ENCODE results near the gene NGF.
"Not testable (repeated sequence)": the region's sequence is repeated elsewhere in the genome, so short reads cannot be mapped to it uniquely, and the experiment has no call there.

NGF gene

DNA sequence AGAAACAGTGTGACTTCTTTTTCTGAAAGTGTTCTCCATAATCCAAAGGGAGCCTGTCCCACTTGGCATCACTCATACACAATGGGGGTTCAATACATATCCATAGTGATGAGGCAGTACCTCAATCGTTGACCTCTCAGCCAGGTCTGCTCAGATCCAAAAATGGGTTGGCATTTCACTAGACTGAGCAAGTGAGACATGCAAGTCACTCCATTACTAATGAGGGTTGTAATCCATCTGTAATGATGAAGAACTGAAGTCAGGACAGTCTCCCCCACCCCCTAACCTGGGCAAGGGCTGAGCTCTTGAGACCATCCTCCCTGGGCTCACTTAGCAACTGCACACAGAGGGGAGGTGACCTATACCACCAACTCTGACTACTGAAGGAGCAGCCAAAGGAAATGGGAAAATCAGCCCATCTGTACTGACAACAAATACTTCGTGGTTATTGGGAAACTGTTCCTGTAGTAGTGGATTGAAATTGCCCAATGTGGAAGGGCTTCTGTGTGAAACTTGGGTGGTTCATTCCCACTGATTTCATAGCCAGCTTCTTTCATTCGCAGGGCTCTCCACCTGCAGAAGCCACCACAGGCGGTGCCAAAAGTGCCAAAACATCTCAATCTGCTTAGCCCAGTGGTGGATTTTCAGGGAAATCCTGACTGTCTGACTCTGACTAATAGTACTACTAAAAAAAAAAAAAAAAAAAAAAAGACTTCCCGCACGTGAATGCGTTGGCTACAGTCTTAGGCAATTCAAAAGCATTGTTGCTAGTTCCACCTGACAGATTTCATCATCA lies 5.0 kb downstream of the NGF start:
- no peak for DNase-seq

DNA sequence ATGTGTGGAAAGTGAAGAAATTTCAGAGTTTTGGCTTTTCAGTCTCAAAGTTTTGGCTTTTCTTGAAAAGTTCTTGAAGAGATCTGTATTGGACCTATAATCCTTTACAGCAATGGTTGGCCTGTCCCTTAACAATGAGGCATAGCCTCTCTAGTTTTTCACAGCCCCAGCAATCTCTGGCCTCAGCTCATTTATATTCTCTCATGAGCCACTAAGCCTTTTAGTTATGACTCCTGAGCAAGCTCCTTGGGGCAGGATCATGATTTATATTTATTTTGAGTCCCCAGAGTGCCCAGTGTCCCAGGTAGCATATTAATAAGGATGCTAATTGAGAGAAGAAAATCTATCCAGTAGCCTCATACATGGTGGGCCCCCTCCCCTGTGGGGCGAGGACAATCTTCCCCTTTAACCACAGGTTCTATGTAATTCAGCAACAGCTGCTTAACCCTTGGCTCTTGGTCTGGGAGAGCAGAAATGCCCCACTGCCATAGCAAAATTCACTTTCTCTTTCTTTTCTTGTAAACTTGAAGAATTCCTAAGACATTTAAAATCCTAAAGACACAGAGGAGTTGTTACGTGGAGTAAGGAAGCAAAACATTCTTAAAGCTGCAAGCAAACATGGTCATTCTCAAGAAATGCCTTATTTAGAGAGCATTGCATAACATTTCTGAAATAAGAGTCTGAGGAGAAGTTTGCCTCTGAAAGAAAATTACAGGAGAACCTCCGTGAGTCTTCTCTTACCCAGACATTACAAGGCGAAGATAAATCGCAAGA lies 6.3 kb downstream of the NGF start:
- DNase-seq: no peak

DNA sequence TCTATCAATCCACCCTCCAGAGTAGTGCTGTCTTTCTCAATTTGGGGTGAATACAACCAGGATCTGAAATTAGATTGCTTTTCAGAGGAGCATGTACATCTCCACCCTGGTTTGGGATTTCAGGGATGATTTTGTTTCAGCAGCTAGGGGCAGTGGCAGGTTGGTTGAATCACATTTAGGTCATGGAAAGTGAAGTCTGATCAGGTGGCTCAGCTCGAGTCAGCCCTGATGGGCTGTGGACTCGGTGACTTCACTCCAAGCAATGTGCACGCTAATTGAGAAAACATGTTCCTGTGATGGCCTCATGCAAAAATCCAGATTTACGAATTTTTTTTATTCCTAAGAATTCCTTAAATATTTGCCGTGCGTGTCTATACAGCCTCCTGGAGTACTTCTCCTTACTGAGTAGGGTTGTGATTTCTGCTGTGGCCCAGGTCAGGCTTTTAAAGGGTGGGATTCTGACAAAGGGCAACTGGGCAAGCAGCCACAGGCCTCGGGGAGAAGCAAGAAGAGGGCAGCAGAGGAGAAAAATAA lies 7.5 kb downstream of the NGF start:
- no peak for DNase-seq

DNA sequence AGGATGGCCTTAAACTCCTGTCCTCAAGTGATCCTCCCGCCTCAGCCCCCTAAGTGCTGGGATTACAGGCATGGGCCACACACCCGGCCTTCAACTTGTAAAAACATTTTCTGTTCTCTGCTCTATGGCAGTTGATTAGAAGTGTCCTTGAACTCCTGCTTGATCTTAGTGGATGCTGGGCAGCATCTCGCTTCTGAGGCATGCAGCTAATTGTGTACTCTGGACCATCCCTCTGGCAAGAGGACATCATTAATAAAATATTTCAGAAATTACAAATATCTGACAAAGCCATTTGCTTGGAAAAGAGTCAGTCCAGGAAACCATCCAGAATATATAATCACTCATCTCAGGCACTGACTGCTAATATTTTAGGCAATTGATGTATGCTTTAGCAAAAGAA lies 8.1 kb downstream of the NGF start:
- DNase-seq: no peak

DNA sequence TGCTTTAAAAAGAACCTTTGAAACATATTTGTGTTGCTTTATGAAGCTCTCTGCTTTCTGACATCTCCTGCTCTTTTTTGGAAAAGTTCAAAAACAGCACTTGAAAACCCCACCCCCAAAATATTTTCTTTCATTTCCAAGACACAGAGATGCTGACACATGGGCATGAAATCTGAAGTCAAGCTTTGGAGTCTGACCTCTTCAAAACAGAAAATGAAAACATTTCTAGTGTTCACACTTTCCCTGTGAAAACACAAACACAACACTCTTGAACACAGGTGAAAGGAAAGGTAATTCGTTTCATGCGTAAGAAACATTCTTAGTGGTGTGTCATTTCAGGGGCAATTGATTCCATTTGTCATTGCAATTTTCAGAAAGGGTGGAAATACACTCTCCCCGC lies 10.8 kb downstream of the NGF start:
- peak in 1 of 3 experiments; percentile 64 for DNase-seq

DNA sequence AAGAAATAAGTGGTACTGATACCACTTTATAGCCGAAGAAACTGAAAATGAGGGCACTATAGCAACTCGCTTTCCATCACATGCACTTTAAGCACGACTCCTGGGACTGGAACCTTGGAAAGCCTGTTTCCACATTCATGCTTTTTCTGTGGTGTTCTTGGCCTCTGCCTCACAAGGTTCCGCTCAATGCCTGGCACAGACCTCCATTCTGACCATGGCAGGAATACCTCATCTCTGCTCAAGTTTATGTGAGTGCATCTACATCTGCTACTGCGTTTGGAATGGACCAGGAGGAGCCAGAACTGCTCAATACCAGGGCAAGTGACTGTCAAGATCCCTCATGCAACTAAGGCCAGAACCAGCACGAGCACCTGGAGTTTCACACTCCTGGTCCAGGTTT lies 11.6 kb downstream of the NGF start:
- DNase-seq: peak in 1 of 3 experiments; percentile 21

DNA sequence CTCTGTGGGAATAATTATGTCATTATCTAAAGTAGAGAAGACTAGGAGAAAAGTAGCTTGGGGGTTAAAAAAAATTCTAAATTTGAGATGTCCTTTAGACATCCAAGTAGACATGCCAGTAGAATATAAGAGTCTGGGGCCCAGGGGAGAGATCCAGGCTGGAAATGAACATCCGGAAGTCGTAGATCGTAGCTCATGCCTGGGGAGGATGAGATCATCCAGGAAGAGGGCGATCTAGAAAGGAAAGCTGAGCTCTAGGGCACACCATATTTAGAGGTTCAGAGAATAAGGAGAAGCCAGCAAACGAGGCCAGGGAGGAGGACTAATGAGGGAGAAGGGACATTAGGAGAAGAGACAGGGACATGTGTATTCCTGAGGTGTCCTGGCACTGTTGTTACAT lies 12.2 kb downstream of the NGF start:
- no peak for DNase-seq

DNA sequence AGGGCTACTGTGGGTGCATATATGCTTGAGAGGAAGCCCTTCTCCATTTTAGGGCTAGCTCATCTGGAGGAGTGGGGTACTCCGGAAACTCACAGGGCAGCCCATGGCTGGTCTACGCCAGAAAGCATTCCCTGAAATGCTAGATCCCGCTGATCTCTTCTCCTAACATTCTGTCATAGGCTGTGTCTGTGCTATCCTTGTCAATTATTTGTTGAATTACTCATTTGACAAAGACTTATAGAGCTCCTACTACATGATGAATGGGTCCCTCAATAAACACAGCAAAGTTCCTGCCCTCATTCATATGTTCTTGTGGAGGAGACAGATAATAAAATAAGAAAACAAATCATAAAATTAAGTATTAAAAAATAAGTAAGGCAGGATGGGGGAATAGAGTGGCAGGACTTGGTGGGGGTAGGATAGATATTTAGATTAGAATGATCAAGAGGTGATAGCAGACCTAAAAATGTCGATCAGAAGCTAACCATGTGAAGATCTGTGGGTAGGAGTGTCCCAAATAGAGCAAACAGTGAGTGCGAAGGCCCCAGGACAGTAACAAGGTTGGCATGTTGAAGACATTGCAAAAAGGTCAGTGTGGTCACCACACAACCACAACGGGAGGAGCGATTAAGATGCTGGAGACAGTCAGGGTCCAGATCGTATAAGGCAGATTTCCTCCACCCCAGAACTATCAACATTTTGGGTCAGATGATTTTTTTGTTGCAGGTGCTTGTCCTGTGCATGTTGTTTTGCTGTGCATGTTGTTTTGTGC lies 13.2 kb downstream of the NGF start:
- no peak for DNase-seq

DNA sequence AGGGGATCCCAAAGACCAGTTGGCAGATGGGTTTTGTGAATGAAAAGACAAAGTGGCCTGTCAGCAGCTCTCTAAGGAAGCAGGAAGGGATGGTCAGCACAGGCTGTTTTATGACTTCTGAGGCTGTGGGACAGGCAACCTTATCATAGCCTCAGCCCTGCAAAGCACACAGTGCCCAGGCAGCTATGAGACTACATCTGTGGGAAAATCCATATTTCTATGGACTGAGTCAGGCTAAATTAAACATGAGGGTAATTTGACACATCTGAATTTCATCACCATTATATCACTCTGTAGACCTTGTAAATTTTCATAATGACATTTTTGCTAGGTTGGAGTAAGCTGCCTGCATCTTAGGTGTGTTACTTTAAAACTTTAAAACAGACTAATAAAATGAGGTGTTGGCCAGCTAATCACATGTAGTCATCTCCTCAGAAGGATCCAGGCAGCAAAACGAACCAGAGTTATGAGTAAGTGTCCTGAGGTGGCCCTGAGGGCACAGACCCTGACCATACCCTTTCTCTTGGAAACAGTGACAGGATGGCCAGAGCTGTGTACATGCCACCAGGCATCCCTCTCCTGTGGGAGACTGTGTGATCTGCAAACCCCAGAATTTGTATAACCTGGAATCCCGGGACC lies 14.6 kb downstream of the NGF start:
- no peak for DNase-seq

DNA sequence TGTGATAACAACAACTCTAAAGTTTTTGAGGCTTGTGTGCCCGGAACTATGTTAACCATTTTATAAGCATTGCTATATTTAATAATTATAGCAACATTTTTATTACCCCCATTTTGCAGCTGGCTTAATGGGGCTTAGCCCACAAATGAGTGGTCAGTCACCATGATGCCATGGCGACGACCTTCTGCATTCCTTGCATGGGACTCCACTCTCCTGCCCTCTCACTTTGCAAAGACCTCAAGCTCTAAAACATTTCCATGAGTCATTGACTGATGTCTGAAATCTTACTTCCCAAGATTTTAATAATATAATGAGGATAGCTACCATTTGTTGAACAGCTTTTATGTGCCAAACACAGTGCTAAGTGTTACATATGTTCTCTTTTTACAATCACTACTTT lies 15.4 kb downstream of the NGF start:
- DNase-seq: no peak

DNA sequence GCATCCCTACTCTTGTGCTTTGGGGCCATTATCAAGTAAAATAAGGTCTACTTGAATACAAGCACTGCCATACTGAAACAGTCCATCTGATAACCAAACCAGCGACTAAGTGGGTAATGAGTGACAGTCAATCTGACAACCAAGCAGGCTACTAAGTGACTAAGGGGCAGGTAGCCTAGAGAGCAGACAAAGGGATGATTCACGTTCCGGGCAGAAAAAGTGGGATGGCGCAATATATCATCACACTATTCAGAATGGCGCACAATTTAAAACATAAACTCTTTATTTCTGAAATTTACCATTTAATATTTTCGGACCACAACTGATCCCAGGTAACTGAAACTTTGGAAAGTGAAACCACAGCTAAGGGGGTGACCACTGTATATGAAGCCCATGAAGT lies 17.7 kb downstream of the NGF start:
- no peak for DNase-seq

DNA sequence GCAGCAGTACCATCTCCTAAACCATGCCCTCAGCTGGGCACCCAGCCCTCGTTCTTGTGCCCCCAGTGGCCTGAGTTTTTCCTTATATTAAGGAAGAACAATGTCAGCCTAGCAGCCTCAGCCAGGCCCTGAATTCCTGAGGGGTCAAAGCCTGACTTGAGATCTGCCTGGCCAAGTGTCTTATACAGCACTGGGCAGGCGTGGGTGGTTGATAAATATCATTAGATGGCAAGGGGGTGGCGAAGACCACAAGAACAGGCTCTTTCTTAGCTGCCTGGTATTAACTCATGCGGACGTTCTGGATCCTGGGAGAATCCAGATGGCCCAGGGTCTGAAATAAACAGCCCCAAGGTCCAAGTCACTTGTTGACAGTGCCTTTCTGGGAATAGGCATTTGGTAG lies 18.3 kb downstream of the NGF start:
- no peak for DNase-seq

DNA sequence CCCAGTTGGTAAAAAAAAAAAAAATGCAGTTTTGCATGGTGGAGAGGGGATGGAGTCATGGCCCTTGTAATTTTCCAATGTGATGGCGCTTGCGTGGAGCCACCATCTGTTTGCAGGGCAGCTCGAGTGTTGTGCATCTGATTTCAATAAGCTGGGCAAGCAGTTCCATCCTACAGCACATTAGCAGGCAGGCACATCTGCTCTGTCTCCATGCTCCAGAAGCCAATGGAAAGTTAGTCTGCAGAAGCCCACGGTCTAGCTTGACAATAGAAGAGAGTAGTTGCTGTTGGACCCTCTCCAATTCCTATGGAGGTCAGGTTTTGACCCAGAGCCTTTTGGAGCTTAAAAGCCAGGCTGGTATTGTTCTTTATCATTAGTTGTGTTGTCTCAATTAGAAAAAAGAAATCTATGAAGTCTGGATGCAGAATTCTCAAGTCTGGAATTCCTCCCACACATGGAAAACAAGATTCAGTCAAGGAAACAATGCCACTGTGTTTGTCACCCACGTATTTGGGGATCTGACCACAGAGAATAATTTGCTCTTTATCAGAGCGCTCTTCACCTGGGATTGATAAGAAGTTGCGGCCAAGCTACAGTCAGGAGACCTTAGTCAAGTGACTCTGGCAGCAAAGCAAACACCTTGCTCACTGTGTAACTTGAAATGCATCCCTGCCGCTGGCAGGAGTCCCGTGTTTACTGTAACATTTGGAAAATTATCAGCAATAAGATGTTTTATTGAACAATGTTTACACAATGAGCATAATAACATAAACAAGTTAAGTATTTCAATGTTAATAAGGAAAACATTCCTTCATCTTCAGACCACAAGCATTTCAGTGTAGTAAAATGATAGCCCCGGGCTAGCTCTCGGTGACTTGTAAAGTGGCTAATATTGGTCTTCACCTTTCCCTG lies 20.7 kb downstream of the NGF start:
- DNase-seq: peak in 2 of 3 experiments; percentile 18 to 71

DNA sequence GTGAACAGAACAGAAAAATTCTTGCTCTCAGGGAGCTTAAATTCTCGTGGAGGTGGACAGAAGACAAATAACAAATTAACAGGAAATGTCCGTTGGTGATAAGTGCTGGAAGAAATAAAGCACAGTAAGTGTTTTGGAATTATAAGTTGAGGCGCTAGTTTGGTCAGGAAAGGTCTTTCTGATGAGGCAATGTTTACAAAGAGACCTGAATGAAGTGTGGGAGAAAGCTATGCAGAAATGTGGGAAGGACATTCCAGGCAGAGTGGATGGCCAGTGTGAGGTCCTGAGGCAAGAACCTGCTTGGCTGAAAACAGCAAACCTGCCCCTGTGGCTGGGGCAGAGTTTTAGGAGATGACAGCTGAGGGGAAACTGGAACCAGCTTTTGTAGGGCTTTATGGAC lies 23.3 kb downstream of the NGF start:
- no peak for DNase-seq

DNA sequence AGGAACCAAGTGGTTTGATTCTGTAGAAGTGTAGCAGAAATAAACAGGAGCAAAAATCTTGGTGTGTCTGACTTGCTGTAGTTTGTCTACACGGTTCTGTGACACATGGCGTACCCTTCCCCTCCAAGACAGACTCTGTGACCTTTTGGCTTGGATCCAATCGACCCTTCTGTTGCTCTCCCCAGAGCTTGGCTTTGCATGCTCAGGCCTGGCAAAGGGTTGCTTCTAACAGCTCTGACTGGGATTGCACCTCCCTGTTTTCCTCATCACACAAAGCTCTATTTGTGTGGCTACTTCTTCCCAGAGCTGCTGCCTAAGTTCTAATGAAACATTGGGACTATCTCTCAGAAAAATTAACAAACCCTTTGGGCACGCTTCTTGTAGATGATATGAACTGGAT lies 24.0 kb downstream of the NGF start:
- DNase-seq: peak in 2 of 3 experiments; percentile 65 to 86

DNA sequence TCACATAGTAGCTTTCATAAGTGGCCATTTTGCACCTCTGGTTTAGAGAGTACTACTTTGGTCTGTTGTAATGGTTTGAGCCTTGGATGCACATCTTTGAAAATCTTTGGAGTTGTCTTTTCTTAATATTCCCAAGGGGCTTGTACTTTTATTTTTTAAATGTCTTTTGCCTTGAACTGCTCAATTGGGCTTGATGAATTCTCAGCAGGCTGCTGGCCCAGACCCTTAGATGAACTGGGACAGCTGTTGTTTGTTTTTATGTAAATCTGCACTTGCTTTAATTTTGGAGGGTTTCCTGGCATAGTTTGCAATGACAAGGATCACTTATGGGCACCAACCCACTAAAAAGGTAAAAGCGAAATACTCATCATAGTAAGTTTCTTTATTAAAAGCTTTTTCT lies 24.9 kb downstream of the NGF start:
- DNase-seq: peak in 1 of 3 experiments; percentile 16

DNA sequence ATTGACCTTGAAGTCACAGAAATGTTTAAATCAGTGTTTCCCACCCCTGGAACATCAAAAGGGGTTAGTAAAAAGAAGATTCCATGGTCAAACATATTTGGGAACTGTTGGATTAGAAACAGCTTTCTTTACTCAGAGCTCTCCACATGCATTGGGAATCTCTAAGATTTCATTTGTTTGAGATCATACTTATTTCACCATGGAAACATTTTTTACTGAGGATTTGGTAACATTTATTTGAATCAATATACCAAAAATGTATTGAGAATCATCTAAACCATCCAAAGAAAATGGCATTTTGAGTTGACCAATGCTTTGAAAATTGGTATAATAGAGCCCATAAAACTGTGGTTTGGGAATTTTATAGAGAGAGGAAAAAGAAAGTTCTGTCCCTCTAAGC lies 25.3 kb downstream of the NGF start:
- DNase-seq: no peak

DNA sequence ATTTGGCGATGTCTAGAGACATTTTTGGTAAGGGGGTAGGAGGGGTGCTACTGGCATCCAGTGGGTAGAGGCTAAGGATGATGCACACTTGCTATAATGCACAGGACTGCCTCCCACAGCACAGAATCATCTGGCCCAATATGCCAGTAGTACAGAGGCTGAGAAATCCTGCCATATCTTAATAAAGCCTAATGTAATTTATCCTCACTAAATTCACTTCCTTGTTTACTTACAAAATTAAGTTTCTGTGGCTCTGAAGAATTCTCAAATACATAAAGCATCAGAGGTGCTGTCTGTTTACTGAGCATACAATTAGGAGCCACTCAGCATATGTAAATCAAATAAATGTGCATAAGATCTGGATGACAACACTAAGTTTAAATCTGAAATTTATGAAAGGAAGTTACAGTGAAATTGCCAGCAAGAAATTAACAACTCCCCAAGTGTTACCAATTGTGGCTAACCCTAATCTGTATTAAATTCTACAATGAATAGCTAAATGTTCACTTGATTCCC lies 26.5 kb downstream of the NGF start:
- DNase-seq: no peak

DNA sequence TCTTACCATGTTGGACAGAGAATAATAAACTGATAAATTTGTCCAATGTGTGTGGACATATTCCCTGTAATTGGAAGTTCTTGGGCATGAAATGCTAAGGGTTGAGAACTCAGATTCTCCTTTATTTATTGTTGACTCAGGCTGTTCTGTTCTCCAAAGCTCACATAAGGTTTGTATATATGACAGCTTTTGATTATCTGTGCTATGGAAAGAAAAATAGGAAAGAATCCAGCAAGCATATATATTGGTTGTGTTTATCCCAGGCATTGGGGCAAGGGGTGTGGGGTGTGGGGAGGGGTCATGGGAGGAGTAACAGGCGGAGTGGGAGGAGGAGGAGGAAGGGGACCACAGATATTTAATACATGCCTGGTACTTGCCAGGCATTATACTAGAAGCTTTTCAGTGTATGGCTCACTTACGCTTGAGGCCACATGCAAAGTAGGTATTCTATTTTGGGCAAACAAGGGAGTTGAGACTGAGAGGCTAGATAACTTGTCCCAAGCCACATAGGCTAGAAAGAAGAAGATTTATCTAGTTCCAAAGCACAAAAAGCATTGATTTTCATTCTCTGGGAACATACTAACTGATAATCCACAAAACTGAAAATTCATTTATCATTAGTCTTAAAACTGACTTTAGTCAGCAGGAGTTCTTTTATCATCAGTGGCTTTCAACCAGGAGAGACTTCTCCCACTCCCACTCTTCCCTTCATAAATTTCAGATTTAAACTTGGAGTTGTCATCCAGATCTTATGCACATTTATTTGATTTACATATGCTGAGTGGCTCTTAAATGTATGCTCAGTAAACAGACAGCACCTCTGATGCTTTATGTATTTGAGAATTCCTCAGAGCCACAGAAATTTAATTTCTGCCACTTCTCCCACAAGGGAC lies 27.2 kb downstream of the NGF start:
- no peak for DNase-seq

DNA sequence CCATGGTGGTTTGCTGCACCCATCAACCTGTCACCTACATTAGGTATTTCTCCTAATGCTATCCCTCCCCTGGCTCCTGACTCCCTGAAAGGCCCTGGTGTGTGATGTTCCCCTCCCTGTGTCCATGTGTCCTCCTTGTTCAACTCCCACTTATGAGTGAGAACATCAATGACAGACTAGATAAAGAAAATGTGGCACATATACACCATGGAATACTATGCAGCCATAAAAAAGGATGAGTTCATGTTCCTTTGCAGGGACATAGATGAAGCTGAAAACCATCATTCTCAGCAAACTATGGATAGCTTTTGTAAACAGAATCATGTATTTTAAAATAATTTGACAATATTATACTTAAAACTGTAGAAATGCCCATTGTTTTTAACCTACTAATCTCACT lies 28.5 kb downstream of the NGF start:
- not testable (repeated sequence) for DNase-seq
